Urinary bladder (tissue), 4 donors: ENCODE data around the gene TSR2. TPM values are rescaled to one million over a fixed set of nuclear protein-coding genes. Genes with fewer than 3 reads are reported as not detected.
A peak's percentile ranks its signal among the peaks of the same experiment; 100 is the strongest.
"Not testable (repeated sequence)": the region's sequence is repeated elsewhere in the genome, so short reads cannot be mapped to it uniquely, and the experiment has no call there.

Experiments used
- DNase-seq: peaks from one replicate; pipeline ENCODE4 v3.0.0-alpha.2; 2015; ENCODE audit errors: extremely low spot score
- H3K27ac ChIP-seq: one replicate; pipeline ENCODE4 v1.5.1; 2013; ENCODE audit warnings: low read depth, mild to moderate bottlenecking, moderate library complexity
- H3K36me3 ChIP-seq: one replicate; pipeline ENCODE4 v1.6.1; 2013; ENCODE audit warnings: mild to moderate bottlenecking, moderate library complexity; ENCODE audit not compliant: insufficient read depth
- H3K4me1 ChIP-seq: one replicate; pipeline ENCODE4 v1.6.1; 2013; ENCODE audit warnings: mild to moderate bottlenecking, moderate library complexity; ENCODE audit not compliant: insufficient read depth
- H3K4me3 ChIP-seq: one replicate; pipeline ENCODE4 v1.5.1; 2013; ENCODE audit warnings: low read depth, low read length
- WGBS: extraction: QIAGEN DNeasy Blood & Tissue Kit; methylation state at CpG from one replicate; pipeline ENCODE4 v1.1.7; 2013; 5-methylcytosine and 5-hydroxymethylcytosine counted together
- polyA plus RNA-seq: library from polyadenylated mRNA; stranded (reverse); fragments of 200-250 nt; gene quantifications from one replicate; pipeline ENCODE4 v1.2.3, GENCODE V29; 2013
- total RNA-seq: library from RNA; depleted of rRNA; stranded (reverse); fragments of >200 nt; gene quantifications from one replicate; pipeline ENCODE4 v1.2.3, GENCODE V29; 2014
- donor health status: healthy with polysubstance abuse.
- donor health status: healthy.

The TSR2 gene
- total and polyA plus RNA-seq, 2 donors, result 11.7 to 48.2 TPM

DNA sequence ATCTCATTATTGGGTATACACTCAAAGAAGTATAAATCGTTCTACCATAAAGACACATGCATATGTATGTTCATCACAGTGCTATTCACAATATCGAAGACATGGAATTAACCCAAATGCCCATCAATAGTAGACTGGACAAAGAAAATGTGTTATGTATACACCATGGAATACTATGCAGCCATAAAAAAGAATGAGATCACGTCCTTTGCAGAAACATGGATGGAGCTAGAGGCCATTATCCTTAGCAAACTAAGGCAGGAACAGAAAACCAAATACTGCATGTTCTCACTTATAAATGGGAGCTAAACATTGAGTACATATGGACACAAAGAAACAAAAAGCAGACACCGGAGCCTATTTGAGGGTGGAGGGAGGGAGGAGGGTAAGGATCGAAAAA is 49.6 kb downstream of the TSR2 start:
- H3K4me3 ChIP-seq, DNase-seq, H3K27ac ChIP-seq, H3K36me3 ChIP-seq, H3K4me1 ChIP-seq: not testable (repeated sequence)
- WGBS, result 98% methylated on average over 5 of the region's 5 CpGs

GRCh38 chrX:54492340-54492739 is 52.1 kb downstream of the TSR2 start:
- Histone ChIP-seq H3K36me3 (no peaks in the 10 kb centered on the region), H3K27ac (no peak overlapping the region), H3K4me1 (no peaks in the 10 kb centered on the region), H3K4me3 (no peak overlapping the region)
- no peak for DNase-seq
- 26% methylated on average over 6 of the region's 6 CpGs for WGBS

GRCh38 chrX:54494166-54494988 is 54.2 kb downstream of the TSR2 start:
- Histone ChIP-seq H3K36me3 (no peaks in the 10 kb centered on the region), H3K4me1 (no peaks in the 10 kb centered on the region), H3K4me3 (peak overlapping the region; percentile 80), H3K27ac (no peak overlapping the region)
- DNase-seq, result no peak
- WGBS, result 22% methylated on average over 10 of the region's 10 CpGs

Other genes with a start within 250 kb of the TSR2 start
- gene WNK3, start 82.4 kb upstream of the TSR2 start, total RNA-seq, result 8.7 TPM
- 0.49 TPM for gene WNK3, start 82.4 kb upstream of the TSR2 start, polyA plus RNA-seq
- 5.7 TPM for gene FGD1, start 55.8 kb downstream of the TSR2 start, total RNA-seq
- gene FGD1, start 55.8 kb downstream of the TSR2 start, polyA plus RNA-seq, result 6.4 TPM
- gene GNL3L, start 89.8 kb downstream of the TSR2 start, total RNA-seq, result 21.9 TPM
- 5.9 TPM for gene GNL3L, start 89.8 kb downstream of the TSR2 start, polyA plus RNA-seq